CD14-positive monocyte (primary cell): ENCODE data around the gene ZNF500. TPM values are rescaled to one million over a fixed set of nuclear protein-coding genes. Genes with fewer than 3 reads are reported as not detected.

Experiments used
- DNase-seq, 3 donors: peaks; one replicate each; pipeline ENCODE4 v3.0.0-alpha.2; 2011 to 2022
- H2AFZ ChIP-seq: 2 replicates; pipeline ENCODE4 v1.6.0; 2012; ENCODE audit warnings: mild to moderate bottlenecking, low read depth, low read length, inconsistent platforms; ENCODE audit not compliant: insufficient read depth, poor library complexity, severe bottlenecking
- H3K27ac ChIP-seq, 2 donors: 1 replicate in 1 of 2; 2 replicates in 1 of 2; pipeline ENCODE4 v1.5.1; 2012 to 2013; ENCODE audit warnings: low read length in 2 of 2, control low read depth in 1 of 2, inconsistent platforms in 1 of 2, low read depth in 1 of 2, mild to moderate bottlenecking in 1 of 2
- H3K27me3 ChIP-seq, 2 donors: one replicate each; pipeline versions ENCODE4 v1.6.0 to v1.6.1; 2011 to 2013; ENCODE audit warnings: low read length in 2 of 2; ENCODE audit not compliant: control insufficient read depth in 2 of 2, insufficient read depth in 2 of 2
- H3K36me3 ChIP-seq, 2 donors: replicated peaks in 1 of 2; 1 replicate in 1 of 2; 2 replicates in 1 of 2; pipeline versions ENCODE4 v1.5.1 to v1.6.1; 2012 to 2013; ENCODE audit warnings: low read length in 2 of 2, control low read depth in 1 of 2, inconsistent platforms in 1 of 2, mild to moderate bottlenecking in 1 of 2; ENCODE audit not compliant: insufficient read depth in 2 of 2, control insufficient read depth in 1 of 2
- H3K4me1 ChIP-seq, 2 donors: 1 replicate in 1 of 2; 2 replicates in 1 of 2; pipeline versions ENCODE4 v1.5.1 to v1.6.1; 2012 to 2013; ENCODE audit warnings: low read length in 2 of 2, control low read depth in 1 of 2, inconsistent platforms in 1 of 2, mild to moderate bottlenecking in 1 of 2, moderate library complexity in 1 of 2; ENCODE audit not compliant: insufficient read depth in 2 of 2, control insufficient read depth in 1 of 2
- H3K4me2 ChIP-seq: replicated peaks from 2 replicates; pipeline ENCODE3; 2012; ENCODE audit warnings: low read length, moderate library complexity, mild to moderate bottlenecking; ENCODE audit not compliant: poor library complexity, severe bottlenecking; ENCODE audit errors: extremely low read depth
- H3K4me3 ChIP-seq, 3 experiments: fragments of 200-600 bp in 1 of 3; sonication (generic) in 1 of 3; replicated peaks in 1 of 3; 1 replicate in 2 of 3; 2 replicates in 1 of 3; pipeline ENCODE4 v1.5.1; 2011 to 2013; ENCODE audit warnings: low read length in 3 of 3, mild to moderate bottlenecking in 3 of 3, control low read depth in 2 of 3, low read depth in 2 of 3, inconsistent platforms in 1 of 3, moderate library complexity in 1 of 3
- H3K79me2 ChIP-seq: 2 replicates; pipeline ENCODE4 v1.6.0; 2012; ENCODE audit warnings: mild to moderate bottlenecking, control low read depth, inconsistent platforms, low read length, moderate library complexity; ENCODE audit not compliant: insufficient read depth
- H3K9ac ChIP-seq: 2 replicates; pipeline ENCODE4 v1.6.0; 2017; ENCODE audit warnings: low read length, mild to moderate bottlenecking; ENCODE audit not compliant: insufficient read depth, poor library complexity, severe bottlenecking
- H3K9me3 ChIP-seq, 2 donors: replicated peaks in 1 of 2; 1 replicate in 1 of 2; 2 replicates in 1 of 2; pipeline versions ENCODE4 v1.5.1 to v1.6.1; 2012 to 2013; ENCODE audit warnings: low read length in 2 of 2, control low read depth in 1 of 2; ENCODE audit not compliant: control insufficient read depth in 1 of 2, insufficient read depth in 1 of 2
- H4K20me1 ChIP-seq: 2 replicates; pipeline ENCODE4 v1.6.0; 2012; ENCODE audit warnings: mild to moderate bottlenecking, low read length, control low read depth, moderate library complexity; ENCODE audit not compliant: insufficient read depth
- H3K27ac Mint-ChIP-seq, 7 donors: one replicate each; pipeline ENCODE4 v1.8.0; 2020; ENCODE audit warnings: mild to moderate bottlenecking in 7 of 7, mixed read lengths in 7 of 7, moderate library complexity in 6 of 7, inconsistent platforms in 2 of 7
- H3K27me3 Mint-ChIP-seq, 3 donors: one replicate each; pipeline ENCODE4 v1.8.0; 2021 to 2022; ENCODE audit warnings: low read depth in 3 of 3, mild to moderate bottlenecking in 3 of 3, mixed read lengths in 3 of 3, moderate library complexity in 3 of 3, inconsistent platforms in 1 of 3
- H3K36me3 Mint-ChIP-seq, 2 donors: one replicate each; pipeline ENCODE4 v1.8.0; 2020; ENCODE audit warnings: mixed read lengths in 2 of 2, inconsistent platforms in 1 of 2, mild to moderate bottlenecking in 1 of 2
- H3K4me1 Mint-ChIP-seq: one replicate; pipeline ENCODE4 v1.8.0; 2020; ENCODE audit warnings: mild to moderate bottlenecking, mixed read lengths
- H3K4me3 Mint-ChIP-seq, 2 donors: one replicate each; pipeline ENCODE4 v1.8.0; 2020; ENCODE audit warnings: mild to moderate bottlenecking in 2 of 2, mixed read lengths in 2 of 2, moderate library complexity in 1 of 2
- H3K9me3 Mint-ChIP-seq, 7 donors: one replicate each; pipeline ENCODE4 v1.8.0; 2020 to 2022; ENCODE audit warnings: mixed read lengths in 7 of 7, mild to moderate bottlenecking in 6 of 7, moderate library complexity in 6 of 7, inconsistent platforms in 2 of 7
- CTCF ChIP-seq: fragments of 200-600 bp; IDR thresholded peaks from one replicate; pipeline ENCODE4 v1.8.0; 2022; ENCODE audit warnings: antibody characterized with exemption, mild to moderate bottlenecking
- WGBS: methylation state at CpG from one replicate; pipeline ENCODE4 v1.1.5; 2013; ENCODE audit warnings: missing lambda C conversion rate; ENCODE audit not compliant: insufficient coverage; 5-methylcytosine and 5-hydroxymethylcytosine counted together
- intact Hi-C, 2 donors: fragments of 100-400 bp; cut with micrococcal nuclease; formaldehyde crosslinking; loops; one replicate each; pipeline versions ENCODE4 v1.15.0 to v1.15.1; 2023
- polyA plus RNA-seq, 3 donors: library from polyadenylated mRNA; depleted of rRNA in 1 of 3; unstranded in 2 of 3; stranded (reverse) in 1 of 3; fragments of 300-500 nt in 2 of 3; fragments of >200 nt in 1 of 3; fragmentation: Illumina TruSeq in 2 of 3; gene quantifications; 1 replicate in 2 of 3; 2 replicates in 1 of 3; pipeline ENCODE4 v1.2.3, GENCODE V29; 2012 to 2021

Gene ZNF500
- polyA plus RNA-seq, 3 donors: 2.4 to 5.6 (median 5.2) TPM

DNA sequence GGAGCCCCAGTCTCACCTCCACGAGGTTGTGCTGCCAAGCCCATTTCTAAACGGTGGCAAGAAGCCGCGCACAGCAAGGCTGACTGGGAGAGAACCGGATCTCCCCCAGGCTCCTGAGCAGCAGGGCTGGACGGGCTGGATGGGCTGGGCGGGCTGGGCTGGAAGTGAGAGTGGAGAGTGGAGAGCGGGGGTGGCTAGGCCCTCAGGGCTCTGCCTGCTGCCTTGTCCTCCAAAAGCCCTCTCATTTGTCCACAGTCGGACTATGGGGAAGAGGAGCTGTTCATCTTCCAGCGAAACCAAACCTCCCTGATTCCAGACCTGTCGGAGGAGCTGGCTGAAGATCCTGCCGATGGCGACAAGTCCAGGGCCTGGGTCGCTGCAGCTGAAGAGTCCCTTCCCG lies 29.4 kb downstream of the ZNF500 start:
- Histone ChIP-seq H3K9ac (no peak overlapping the region), H3K4me1 (peaks cover 16 to 20% of the 10 kb centered on the region in 2 donors), H3K27me3 (no peaks in the 10 kb centered on the region), H4K20me1 (no peaks in the 10 kb centered on the region), H3K79me2 (peaks cover 5% of the 10 kb centered on the region), H3K4me2 (no peak overlapping the region), H3K27ac (no peak overlapping the region), H2AFZ (no peak overlapping the region), H3K4me3 (no peak overlapping the region), H3K9me3 (no peaks in the 10 kb centered on the region), H3K36me3 (no peaks in the 10 kb centered on the region)
- TF ChIP-seq CTCF: no peak
- peaks cover 14% of the 10 kb centered on the region for H3K4me1 Mint-ChIP-seq
- H3K9me3 Mint-ChIP-seq: no peaks in the 10 kb centered on the region
- no peak overlapping the region for H3K27ac Mint-ChIP-seq
- H3K27me3 Mint-ChIP-seq: peaks cover 0 to 6% (median 0%) of the 10 kb centered on the region in 3 donors
- 93% methylated on average over 10 of the region's 15 CpGs for WGBS
- H3K36me3 Mint-ChIP-seq: no peaks in the 10 kb centered on the region
- intact Hi-C loops: no loop called here
- DNase-seq: no peak
- H3K4me3 Mint-ChIP-seq: no peak overlapping the region

DNA sequence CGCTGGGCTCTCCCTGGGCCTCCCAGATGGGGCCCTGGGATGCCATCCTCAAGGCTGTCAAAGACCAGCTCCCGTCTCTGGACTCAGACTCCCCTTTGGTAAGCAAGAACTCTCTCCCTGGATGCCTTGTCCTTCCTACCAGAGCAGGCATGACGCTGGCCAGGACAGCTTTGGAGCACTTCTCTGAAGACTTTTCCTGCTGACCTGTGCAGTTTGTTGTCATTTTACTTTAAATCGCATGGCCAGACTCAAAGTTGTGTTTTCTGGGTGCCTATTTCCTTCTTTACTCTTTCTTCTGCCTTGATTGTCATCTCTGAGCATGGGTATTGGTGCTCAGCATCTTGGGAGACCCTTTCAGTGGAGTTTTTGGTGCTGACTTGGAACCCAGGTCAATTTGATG lies 30.4 kb downstream of the ZNF500 start:
- TF ChIP-seq CTCF: no peak
- H3K36me3 ChIP-seq: no peaks in the 10 kb centered on the region
- Mint-ChIP-seq H3K27ac (no peak overlapping the region), H3K27me3 (peaks cover 0 to 2% (median 0%) of the 10 kb centered on the region in 3 donors), H3K4me3 (no peak overlapping the region), H3K4me1 (peaks cover 14% of the 10 kb centered on the region), H3K36me3 (no peaks in the 10 kb centered on the region), H3K9me3 (no peaks in the 10 kb centered on the region)
- H3K79me2 ChIP-seq: peaks cover 10% of the 10 kb centered on the region
- intact Hi-C loops: no loop called here
- H3K9ac ChIP-seq: no peak overlapping the region
- 91% methylated on average over 4 of the region's 4 CpGs for WGBS
- H3K9me3 ChIP-seq: no peaks in the 10 kb centered on the region
- H3K4me2 ChIP-seq: no peak overlapping the region
- no peak overlapping the region for H2AFZ ChIP-seq
- H3K27ac ChIP-seq: no peak overlapping the region
- H3K4me1 ChIP-seq: peaks cover 16 to 20% of the 10 kb centered on the region in 2 donors
- H4K20me1 ChIP-seq: no peaks in the 10 kb centered on the region
- H3K27me3 ChIP-seq: no peaks in the 10 kb centered on the region
- no peak overlapping the region for H3K4me3 ChIP-seq
- no peak for DNase-seq
